HAP-1 (cell line): ENCODE measurements around the gene ASCC3.

ENCODE experiments used
- DNase-seq, 2 experiments: peaks; one replicate each; pipeline ENCODE4 v3.0.0-alpha.2; 2016 to 2020; ENCODE audit warnings: low spot score in 2 of 2
- H3K27me3 ChIP-seq: fragments of 250-450 bp; sonication (Bioruptor Pico); 2 replicates; pipeline ENCODE4 v1.5.1; 2020; ENCODE audit warnings: low read depth, mild to moderate bottlenecking, moderate library complexity
- H3K36me3 ChIP-seq: fragments of 250-450 bp; sonication (Bioruptor Pico); replicated peaks from 2 replicates; pipeline ENCODE4 v1.5.1; 2020; ENCODE audit warnings: mild to moderate bottlenecking
- H3K4me1 ChIP-seq: fragments of 250-450 bp; sonication (Bioruptor Pico); 2 replicates; pipeline ENCODE4 v1.5.1; 2020; ENCODE audit warnings: mild to moderate bottlenecking
- H3K4me3 ChIP-seq: fragments of 250-450 bp; sonication (Bioruptor Pico); 2 replicates; pipeline ENCODE4 v1.5.1; 2020; ENCODE audit warnings: mild to moderate bottlenecking, moderate library complexity
- H3K9me3 ChIP-seq: fragments of 250-450 bp; sonication (Bioruptor Pico); 2 replicates; pipeline ENCODE4 v1.5.1; 2020; ENCODE audit warnings: mild to moderate bottlenecking, moderate library complexity
- in situ Hi-C: fragments of 300-500 bp; cut with MboI; formaldehyde crosslinking; loops from 3 replicates; pipeline ENCODE4 v1.14.3; 2020; ENCODE audit warnings: low sequenced_read_pairs, inconsistent platforms, mixed read lengths

The ASCC3 gene

GRCh38 chr6:100627911-100628758, 253.0 kb downstream of the ASCC3 start:
- no peaks in the 10 kb centered on the region for H3K9me3 ChIP-seq
- no peaks in the 10 kb centered on the region for H3K27me3 ChIP-seq
- H3K36me3 ChIP-seq = no peaks in the 10 kb centered on the region
- DNase-seq = no peak
- in situ Hi-C loops = no loop called here
- H3K4me1 ChIP-seq = no peaks in the 10 kb centered on the region
- no peak overlapping the region for H3K4me3 ChIP-seq

GRCh38 chr6:100626721-100627120, 254.4 kb downstream of the ASCC3 start:
- Histone ChIP-seq H3K36me3 (no peaks in the 10 kb centered on the region), H3K27me3 (no peaks in the 10 kb centered on the region), H3K4me3 (no peak overlapping the region), H3K4me1 (no peaks in the 10 kb centered on the region), H3K9me3 (no peaks in the 10 kb centered on the region)
- no peak for DNase-seq
- in situ Hi-C loops = no loop called here

GRCh38 chr6:100622907-100623692, 258.0 kb downstream of the ASCC3 start:
- DNase-seq = no peak

GRCh38 chr6:100620085-100620840, 260.9 kb downstream of the ASCC3 start:
- Histone ChIP-seq H3K9me3 (no peaks in the 10 kb centered on the region), H3K4me1 (no peaks in the 10 kb centered on the region), H3K36me3 (no peaks in the 10 kb centered on the region), H3K27me3 (no peaks in the 10 kb centered on the region), H3K4me3 (no peak overlapping the region)
- in situ Hi-C loops = no loop called here
- no peak for DNase-seq

More at GRCh38 chr6:100622907-100623692, 258.0 kb downstream of the ASCC3 start:
- Histone ChIP-seq H3K27me3 (no peaks in the 10 kb centered on the region), H3K36me3 (no peaks in the 10 kb centered on the region), H3K4me1 (no peaks in the 10 kb centered on the region), H3K4me3 (no peak overlapping the region), H3K9me3 (no peaks in the 10 kb centered on the region)
- in situ Hi-C loops = no loop called here

GRCh38 chr6:100618351-100618671, 262.8 kb downstream of the ASCC3 start:
- H3K27me3 ChIP-seq = no peaks in the 10 kb centered on the region
- H3K9me3 ChIP-seq = no peaks in the 10 kb centered on the region
- no peaks in the 10 kb centered on the region for H3K4me1 ChIP-seq
- in situ Hi-C loops = no loop called here
- no peak overlapping the region for H3K4me3 ChIP-seq
- H3K36me3 ChIP-seq = no peaks in the 10 kb centered on the region
- no peak for DNase-seq

- no peaks in the 10 kb centered on the region for H3K27me3 ChIP-seq
- H3K9me3 ChIP-seq = no peaks in the 10 kb centered on the region
- DNase-seq = no peak
- no peaks in the 10 kb centered on the region for H3K4me1 ChIP-seq
- H3K4me3 ChIP-seq = no peak overlapping the region
- in situ Hi-C loops = no loop called here
- H3K36me3 ChIP-seq = no peaks in the 10 kb centered on the region
Observed at GRCh38 chr6:100617633-100618350, 263.3 kb downstream of the ASCC3 start.

- H3K4me1 ChIP-seq = no peaks in the 10 kb centered on the region
- H3K36me3 ChIP-seq = no peaks in the 10 kb centered on the region
- no peaks in the 10 kb centered on the region for H3K27me3 ChIP-seq
- in situ Hi-C loops = no loop called here
- no peaks in the 10 kb centered on the region for H3K9me3 ChIP-seq
- no peak for DNase-seq
- no peak overlapping the region for H3K4me3 ChIP-seq
Observed at GRCh38 chr6:100614933-100615332, 266.2 kb downstream of the ASCC3 start.

GRCh38 chr6:100614386-100614785, 266.7 kb downstream of the ASCC3 start:
- in situ Hi-C loops = no loop called here
- DNase-seq = no peak
- Histone ChIP-seq H3K27me3 (no peaks in the 10 kb centered on the region), H3K4me3 (no peak overlapping the region), H3K4me1 (no peaks in the 10 kb centered on the region), H3K9me3 (no peaks in the 10 kb centered on the region), H3K36me3 (no peaks in the 10 kb centered on the region)

- no peaks in the 10 kb centered on the region for H3K4me1 ChIP-seq
- H3K9me3 ChIP-seq = no peaks in the 10 kb centered on the region
- no peak for DNase-seq
- H3K27me3 ChIP-seq = no peaks in the 10 kb centered on the region
- in situ Hi-C loops = no loop called here
- H3K4me3 ChIP-seq = no peak overlapping the region
- no peaks in the 10 kb centered on the region for H3K36me3 ChIP-seq
Observed at GRCh38 chr6:100613656-100614055, 267.5 kb downstream of the ASCC3 start.

- H3K36me3 ChIP-seq = no peaks in the 10 kb centered on the region
- H3K27me3 ChIP-seq = no peaks in the 10 kb centered on the region
- no peaks in the 10 kb centered on the region for H3K4me1 ChIP-seq
- DNase-seq = no peak
- H3K4me3 ChIP-seq = no peak overlapping the region
- H3K9me3 ChIP-seq = no peaks in the 10 kb centered on the region
- in situ Hi-C loops = no loop called here
Observed at GRCh38 chr6:100612094-100612493, 269.0 kb downstream of the ASCC3 start.

GRCh38 chr6:100599088-100599770, 281.9 kb downstream of the ASCC3 start:
- H3K9me3 ChIP-seq = no peaks in the 10 kb centered on the region
- no peaks in the 10 kb centered on the region for H3K36me3 ChIP-seq
- H3K4me1 ChIP-seq = peaks cover under 1% of the 10 kb centered on the region
- DNase-seq = no peak
- in situ Hi-C loops = no loop called here
- no peak overlapping the region for H3K4me3 ChIP-seq
- no peaks in the 10 kb centered on the region for H3K27me3 ChIP-seq

- no peak for DNase-seq
- Histone ChIP-seq H3K9me3 (no peaks in the 10 kb centered on the region), H3K4me1 (peaks cover 15% of the 10 kb centered on the region), H3K36me3 (no peaks in the 10 kb centered on the region), H3K27me3 (no peaks in the 10 kb centered on the region), H3K4me3 (no peak overlapping the region)
- in situ Hi-C loops = no loop called here
Observed at GRCh38 chr6:100595456-100595855, 285.7 kb downstream of the ASCC3 start.

- H3K4me1 ChIP-seq = peaks cover 15% of the 10 kb centered on the region
- in situ Hi-C loops = no loop called here
- no peaks in the 10 kb centered on the region for H3K36me3 ChIP-seq
- no peak overlapping the region for H3K4me3 ChIP-seq
- H3K9me3 ChIP-seq = no peaks in the 10 kb centered on the region
- H3K27me3 ChIP-seq = no peaks in the 10 kb centered on the region
- peak in 1 of 2 experiments; percentile 4 for DNase-seq
Observed at GRCh38 chr6:100593522-100593921, 287.6 kb downstream of the ASCC3 start.
